Renal cortex interstitium (tissue), 11 donors: ENCODE measurements around the gene CHST3. TPM values are rescaled to one million over a fixed set of nuclear protein-coding genes. Genes with fewer than 3 reads are reported as not detected.

Experiments used
- DNase-seq, 11 donors: peaks; one replicate each; pipeline ENCODE4 v3.0.0-alpha.2; 2013; ENCODE audit warnings: low read depth in 9 of 11, low spot score in 4 of 11; ENCODE audit errors: extremely low read depth in 1 of 11
- polyA plus RNA-seq, 3 donors: library from polyadenylated mRNA; unstranded; fragments of 120-200 nt; gene quantifications; one replicate each; pipeline ENCODE4 v1.2.1, GENCODE V29; 2013; ENCODE audit not compliant: insufficient read length in 3 of 3

Gene CHST3
- polyA plus RNA-seq, 3 donors, result 14.1 to 19.4 (median 16.2) TPM

GRCh38 chr10:72058989-72059842, 95.0 kb downstream of the CHST3 start:
- no peak for DNase-seq

GRCh38 chr10:72059843-72060822, 95.9 kb downstream of the CHST3 start:
- no peak for DNase-seq

- DNase-seq, result no peak
Measured at GRCh38 chr10:72061491-72061890, 97.3 kb downstream of the CHST3 start.

GRCh38 chr10:72061930-72062329, 97.7 kb downstream of the CHST3 start:
- no peak for DNase-seq

- DNase-seq, result no peak
Measured at GRCh38 chr10:72062382-72062781, 98.2 kb downstream of the CHST3 start.

Other genes starting within 250 kb of the CHST3 start
- gene C10orf105, start 244.6 kb upstream of the CHST3 start, polyA plus RNA-seq, result under 1 TPM; 0.13 to 0.18 (median 0.16) TPM
- gene VSIR, start 190.9 kb upstream of the CHST3 start, polyA plus RNA-seq, result 10 to 100 TPM in 2 of 3 donors, 1 to 10 TPM in 1; 7.3 to 11.4 (median 10.3) TPM
- gene PSAP, start 113.1 kb upstream of the CHST3 start, polyA plus RNA-seq, result 100 to 1,000 TPM; 813 to 850 (median 831) TPM
- 100 to 1,000 TPM; 119 to 151 (median 140) TPM for gene SPOCK2, start 124.2 kb downstream of the CHST3 start, polyA plus RNA-seq